Skin of body (tissue), 2 donors: ENCODE data around the gene SLC15A4. TPM values are rescaled to one million over a fixed set of nuclear protein-coding genes. Genes with fewer than 3 reads are reported as not detected.
"Not testable (repeated sequence)": the region's sequence is repeated elsewhere in the genome, so short reads cannot be mapped to it uniquely, and the experiment has no call there.

Source experiments
- DNase-seq: peaks from one replicate; lab custom pipeline; 2025; lab: John Stamatoyannopoulos, UW
- total RNA-seq: library from RNA; depleted of rRNA; stranded (reverse); fragments of >200 nt; gene quantifications from one replicate; pipeline ENCODE4 v1.2.3, GENCODE V29; 2014

The SLC15A4 gene
- total RNA-seq, 1 donor from 2014 or later: 28.3 TPM

DNA sequence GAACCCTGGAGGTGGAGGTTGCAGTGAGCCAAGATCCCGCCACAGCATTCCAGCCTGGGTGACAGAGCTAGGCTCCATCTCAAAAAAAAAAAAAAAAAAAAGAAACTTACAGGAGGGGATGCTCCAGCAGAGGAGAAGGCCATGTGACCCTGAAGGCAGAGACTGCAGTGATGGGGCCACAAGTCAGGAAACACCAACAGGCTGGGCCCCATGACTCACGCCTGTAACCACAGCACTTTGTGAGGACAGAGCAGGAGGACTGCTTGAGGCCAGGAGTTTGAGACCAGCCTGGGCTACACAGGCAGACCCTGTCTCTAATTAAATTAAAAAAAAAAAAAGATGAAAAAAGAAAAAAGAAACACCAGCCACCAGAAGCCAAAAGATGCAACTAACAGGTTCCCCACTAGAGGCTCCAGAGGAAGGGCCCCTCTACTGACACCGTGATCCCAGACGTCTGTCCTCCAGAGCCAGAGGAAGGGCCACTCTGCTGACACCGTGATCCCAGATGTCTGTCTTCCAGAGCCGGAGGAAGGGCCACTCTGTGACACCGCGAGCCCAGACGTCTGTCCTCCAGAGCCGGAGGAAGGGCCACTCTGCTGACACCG is 20.4 kb upstream of the SLC15A4 start:
- DNase-seq: no peak

DNA sequence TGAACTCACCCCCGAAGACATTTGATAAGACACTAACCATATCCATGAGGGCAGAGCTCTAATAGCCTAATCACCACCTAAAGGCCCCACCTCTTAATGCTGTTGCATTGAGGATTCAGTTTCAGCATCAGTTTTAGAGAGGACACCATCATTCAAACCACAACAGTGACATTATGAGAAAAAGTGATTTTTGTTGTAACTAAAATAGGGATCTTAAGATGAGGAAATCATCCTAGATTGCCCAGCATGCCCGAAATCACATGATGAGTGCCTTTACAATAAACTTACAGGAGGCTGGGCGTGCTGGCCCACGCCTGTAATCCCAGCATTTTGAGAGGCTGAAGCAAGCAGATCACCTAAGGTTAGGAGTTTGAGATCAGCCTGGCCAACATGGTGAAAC is 19.8 kb upstream of the SLC15A4 start:
- DNase-seq: no peak

DNA sequence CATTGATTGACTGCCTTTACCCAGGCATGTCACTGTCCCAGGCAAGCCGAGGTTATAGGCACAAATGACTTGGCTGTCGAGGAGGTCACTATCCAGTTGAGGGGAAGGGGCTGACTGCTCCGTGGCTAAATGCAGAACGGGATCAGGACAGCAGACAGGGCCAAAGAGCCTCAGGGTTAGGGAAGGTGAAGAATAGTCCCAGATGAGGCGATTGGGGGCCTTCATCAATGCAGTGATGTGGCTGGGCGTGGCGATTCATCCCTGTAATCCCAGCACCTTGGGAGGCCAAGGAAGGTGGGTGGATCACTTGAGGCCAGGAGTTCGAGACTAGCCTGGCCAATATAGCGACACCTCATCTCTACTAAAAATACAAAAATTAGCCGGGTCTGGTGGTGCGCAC is 18.8 kb upstream of the SLC15A4 start:
- no peak for DNase-seq

DNA sequence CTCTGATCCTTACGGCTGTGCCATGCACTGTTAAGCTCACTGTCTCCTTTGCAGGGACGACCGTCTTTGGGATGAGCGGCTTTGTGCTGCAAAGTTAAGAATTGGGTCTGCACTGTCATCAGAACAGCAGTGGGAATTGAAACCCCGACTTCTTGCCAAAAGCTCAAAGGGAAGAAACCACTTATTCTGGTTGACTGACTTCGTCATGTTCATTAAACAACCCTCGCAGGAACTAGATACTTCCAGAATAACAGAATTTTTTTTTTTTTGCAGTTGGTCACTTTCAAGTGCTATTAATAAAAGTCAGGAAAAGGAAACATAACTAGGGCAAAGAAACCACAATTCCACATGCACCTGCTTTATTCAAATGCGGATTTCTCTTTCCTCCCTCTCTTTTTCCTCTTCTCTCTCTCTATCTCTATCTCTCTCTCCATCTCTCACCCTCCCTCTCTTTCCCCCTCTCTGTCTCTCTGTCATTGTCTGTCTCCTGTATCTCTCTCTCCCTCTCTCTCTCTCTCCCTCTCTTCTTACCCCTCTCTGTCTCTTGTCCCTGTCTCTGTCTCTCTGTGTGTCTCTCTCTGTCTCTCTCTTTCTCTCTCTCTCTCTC is 17.2 kb upstream of the SLC15A4 start:
- DNase-seq: no peak

DNA sequence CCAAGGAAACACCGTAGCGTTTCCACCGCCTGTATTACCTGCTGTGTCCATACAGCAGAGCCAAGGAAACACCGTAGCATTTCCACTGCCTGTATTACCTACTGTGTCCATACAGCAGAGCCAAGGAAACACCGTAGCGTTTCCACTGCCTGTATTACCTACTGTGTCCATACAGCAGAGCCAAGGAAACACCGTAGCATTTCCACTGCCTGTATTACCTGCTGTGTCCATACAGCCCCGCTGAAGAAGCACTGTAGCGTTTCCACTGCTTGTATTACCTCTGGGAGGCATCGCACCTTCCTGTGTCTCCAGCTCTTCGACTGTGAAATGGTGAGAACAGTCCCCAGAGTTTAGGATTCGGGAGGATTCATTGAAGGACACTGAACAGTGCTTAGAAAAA is 16.1 kb upstream of the SLC15A4 start:
- DNase-seq: not testable (repeated sequence)

DNA sequence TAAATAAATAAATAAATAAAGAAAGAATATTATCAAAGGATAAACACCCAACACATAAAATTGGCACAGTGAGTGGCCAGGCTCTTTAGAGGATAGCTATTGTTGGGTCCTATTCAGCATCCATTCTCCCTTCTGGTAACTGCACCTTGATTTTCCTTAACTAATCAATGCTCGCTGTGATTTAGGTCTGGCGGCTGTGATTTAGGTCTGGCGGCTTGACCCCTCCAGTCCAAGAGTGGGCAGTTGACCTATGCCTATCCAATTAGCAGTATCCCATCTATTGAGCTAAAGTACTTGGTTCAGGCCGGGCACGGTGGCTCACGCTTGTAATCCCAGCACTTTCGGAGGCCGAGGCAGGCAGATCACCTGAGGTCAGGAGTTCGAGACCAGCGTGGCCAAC is 9.7 kb upstream of the SLC15A4 start:
- no peak for DNase-seq

DNA sequence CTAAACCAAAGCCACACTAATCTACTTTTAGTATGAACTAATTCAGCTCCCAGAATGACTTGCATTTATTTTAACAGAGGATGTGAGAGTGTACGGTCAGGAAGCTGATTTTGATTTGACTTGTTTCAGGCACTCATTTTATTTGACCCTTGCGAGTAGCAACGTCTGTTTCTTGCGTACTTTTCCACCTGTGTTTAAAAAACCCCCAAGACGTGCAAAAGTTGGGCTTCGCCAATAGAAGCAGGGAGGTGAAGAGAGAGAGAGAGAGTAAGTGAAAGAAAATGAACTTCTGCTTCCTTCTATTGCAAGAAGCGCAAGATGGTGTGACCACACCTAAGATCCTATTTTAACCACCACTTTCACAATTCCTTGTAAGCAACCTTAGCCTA is 6.7 kb upstream of the SLC15A4 start:
- no peak for DNase-seq

DNA sequence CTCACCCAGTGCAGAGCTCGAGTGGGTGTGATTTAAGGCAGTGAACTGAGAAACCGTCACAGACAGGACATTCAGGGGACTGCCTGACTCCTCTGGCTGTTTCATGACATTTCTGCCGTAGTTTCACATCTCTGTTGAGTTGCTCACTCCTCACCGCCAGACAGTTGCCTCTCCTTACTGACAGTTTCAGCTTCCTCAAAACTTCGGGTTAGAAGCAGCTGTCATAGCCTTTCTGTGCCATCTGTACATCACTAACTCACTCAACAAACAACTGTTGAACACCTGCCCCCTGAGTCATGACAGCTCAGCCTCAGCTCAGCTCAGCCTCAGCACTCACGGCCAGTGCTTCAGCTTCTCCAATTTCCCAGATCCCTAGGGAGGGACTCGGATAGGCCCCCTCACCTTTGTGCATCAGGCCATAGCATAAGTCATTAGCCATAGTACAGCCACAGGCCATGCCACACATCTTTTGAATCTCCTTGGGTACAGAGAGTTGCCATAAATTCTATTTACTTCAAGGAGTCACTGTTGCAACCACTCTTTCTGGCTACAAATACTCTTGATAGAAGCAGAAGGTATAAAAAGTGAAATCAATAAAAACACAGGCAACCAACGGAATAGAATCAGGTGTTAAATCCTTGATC is 6.2 kb upstream of the SLC15A4 start:
- DNase-seq: no peak

DNA sequence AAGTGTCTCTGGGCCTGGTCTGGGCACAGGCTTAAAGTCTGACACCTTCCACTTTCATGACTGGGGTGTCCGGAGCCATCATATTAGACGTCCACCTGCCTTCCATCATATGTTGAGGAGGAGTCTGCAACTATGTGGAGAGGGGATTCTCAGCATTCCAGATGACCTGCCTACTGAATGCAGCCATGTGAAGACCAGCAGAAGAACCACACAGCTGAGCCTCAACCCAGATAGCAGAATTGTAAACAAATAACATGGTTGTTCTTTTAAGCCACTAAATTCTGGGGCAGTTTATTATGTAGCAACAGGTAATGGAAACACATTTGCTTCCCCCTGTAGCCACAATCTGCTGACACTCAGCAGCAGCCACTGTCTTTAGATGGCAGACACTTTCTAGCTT is 4.0 kb upstream of the SLC15A4 start:
- no peak for DNase-seq

DNA sequence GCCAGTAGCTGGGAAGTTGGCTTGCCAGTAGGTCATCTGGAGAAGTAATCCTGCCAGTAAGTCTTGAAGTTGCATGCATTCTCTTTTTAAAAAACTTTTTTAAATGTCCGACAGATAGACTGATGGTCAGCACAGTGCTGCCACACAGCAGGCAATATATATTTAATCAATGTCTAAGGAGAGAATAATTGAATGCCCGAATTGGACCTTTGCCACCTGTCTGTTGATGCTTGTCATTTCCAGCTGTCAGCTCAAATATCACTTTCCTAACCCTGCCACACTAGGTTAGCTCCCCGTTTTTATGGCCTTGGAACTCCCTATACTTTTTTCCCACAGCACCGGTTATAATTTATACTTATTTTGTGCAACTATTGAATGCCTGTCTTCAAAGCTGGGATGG is 2.1 kb upstream of the SLC15A4 start:
- no peak for DNase-seq

DNA sequence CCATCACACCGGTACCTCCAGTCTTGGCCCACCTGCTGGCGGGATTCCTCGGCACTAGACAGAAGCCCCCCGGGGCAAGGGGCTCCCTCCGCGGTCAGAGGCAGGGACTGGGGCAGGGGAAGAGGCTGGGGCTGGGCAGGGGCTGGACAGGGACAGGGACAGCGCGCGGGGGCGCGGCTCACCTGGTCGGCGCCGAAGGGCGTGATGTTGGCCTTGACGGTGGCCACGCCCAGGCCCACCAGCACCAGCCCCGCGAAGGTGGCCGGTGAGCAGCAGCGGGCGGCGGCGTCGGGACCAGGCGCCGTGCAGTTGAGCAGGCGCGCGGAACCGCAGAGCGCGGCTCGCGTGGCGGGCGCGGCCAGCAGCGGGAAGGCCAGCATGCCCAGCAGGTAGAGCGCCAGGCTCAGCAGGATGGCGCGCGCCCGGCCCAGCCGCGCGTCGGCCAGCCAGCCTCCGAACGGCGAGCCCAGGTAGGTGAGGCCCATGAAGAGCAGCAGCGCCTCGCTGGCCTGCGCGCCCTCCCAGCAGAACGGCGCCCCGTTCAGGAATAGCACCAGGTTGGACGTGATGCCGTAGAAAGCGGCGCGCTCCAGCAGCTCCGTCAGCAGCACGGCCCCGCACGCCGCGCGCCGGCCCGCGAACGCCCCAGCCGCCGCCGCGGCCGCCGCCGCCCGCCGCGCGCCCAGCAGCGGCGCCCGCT is 392 bp downstream of the SLC15A4 start:
- no peak for DNase-seq

DNA sequence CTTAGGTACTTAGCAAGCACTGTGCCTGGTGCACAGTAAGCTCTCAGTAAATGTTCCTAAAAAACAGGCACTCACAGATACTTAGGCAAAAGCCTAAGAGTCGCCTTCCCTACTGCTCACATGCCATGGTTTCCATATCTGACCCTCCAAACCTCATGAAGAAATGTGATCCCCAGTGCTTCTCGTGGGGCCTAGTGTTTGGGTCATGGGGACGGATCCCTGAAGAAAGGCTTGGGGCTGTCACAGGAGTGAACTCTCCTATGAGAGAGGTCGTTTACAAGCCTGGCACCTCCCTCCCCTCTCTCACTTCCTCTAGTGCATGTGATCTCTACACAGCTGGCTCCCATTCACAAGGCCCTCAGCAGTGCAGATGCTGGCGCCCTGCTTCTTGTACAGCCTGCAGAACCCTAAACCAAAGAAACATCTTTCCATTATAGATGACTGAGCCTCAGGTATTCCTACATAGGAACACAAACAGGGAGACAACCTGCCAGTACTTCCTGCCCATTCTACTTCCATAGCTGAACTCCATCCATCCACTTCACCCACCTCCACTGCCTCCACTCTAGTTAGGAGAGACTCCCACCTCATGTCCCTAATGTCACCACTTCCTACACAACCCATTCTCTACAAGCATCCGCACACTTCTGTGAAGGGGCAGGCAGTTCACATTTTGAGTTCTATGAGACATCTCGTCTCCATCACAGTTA is 2.9 kb downstream of the SLC15A4 start:
- peak; percentile 32 for DNase-seq

DNA sequence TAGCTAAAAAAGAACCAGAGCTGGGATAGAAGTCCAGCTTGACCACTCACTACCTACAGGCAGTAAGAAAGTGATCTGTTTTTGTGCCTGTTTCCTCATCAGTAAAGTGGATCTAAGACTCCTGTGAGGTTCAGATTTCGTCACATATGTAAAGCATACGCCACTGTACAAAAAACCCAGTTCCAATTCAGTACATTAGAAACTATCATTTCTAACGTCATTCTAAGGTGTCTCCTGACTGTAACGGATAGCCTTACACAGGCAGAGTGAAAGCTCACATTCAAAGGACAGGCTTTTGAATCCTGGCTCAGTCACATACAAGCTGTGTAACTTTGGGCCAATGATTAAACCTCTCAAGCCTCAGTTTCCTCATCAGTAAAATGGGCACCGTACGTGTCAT is 3.5 kb downstream of the SLC15A4 start:
- no peak for DNase-seq

DNA sequence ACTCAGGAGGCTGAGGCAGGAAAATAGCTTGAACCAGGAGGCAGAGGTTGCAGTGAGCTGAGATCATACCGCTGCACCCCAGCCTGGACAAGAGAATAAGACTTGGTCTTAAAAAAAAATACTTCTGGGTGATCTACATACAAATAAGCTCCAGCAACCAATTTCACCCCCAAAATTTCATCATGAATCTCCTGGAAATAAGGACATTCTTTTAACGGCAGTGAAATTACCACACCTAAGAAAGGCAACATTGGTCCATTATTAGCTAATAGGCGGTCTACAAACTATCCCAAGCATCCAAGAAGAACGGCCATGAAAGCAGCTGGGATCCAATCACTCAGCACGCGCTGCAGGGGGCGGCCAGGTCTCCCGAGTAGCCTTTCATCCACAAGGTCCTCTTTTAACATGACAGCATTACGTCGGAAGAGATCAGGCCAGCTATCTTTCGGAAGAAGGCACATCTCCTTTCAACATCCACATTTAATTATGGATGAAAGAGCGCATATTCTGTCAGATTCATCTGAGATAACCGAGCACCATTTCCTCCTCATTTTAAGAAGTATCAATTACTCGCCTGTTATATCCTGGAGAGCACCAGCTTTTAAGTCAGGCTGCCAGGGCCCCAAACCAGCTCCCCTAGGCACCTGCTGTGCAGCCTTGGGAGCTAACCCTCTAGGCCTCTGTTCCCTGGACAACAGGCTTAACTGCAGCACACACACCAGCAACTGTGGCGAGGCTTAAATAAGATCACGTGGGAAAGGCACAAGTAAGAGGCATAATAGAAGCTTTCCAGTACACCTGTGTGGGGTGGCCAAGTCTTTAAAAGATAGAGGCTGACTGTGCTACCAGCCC is 4.2 kb downstream of the SLC15A4 start:
- DNase-seq: no peak

DNA sequence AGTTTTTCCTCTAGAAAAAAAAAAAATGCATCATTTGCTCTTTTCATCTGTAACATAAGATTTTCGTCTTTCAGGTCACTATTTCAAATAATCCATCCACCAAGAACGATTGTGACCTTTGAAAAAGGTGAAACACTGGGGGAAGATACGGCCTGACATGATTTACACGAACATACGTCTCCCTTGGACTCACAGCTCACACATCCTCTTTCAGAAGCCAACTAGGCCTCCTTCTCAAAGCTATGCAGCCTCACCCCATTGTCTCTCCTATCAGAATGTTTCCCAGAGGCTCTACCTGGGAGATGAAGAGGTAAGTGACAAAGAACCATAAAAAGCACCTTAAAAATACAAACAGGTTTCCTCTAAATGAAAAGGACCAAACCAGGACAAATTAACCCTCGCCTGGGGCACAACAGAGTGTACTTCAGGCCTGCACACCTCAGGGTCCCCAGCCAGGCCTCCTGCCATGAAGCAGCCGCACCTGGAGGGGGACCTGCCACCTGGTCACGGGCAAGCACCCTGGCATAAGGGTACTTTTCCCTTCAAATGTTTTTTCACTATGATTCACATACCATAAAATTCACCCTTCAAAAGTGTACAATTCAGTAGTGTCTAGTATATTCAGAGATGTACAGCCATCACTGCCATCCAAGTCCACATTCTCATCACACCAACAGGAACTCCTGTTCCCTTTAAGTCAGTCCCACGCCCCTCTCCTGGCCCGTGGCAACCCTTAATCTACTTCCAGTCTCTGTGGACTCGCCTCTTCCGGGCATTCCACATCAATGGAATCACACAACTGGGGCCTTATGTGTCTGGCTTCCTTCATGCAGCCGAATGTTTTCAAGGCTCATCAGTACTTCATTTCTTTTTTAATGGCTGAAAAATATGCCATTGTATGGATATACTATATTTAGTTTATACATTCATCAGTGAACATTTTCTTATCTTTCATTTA is 5.4 kb downstream of the SLC15A4 start:
- no peak for DNase-seq

DNA sequence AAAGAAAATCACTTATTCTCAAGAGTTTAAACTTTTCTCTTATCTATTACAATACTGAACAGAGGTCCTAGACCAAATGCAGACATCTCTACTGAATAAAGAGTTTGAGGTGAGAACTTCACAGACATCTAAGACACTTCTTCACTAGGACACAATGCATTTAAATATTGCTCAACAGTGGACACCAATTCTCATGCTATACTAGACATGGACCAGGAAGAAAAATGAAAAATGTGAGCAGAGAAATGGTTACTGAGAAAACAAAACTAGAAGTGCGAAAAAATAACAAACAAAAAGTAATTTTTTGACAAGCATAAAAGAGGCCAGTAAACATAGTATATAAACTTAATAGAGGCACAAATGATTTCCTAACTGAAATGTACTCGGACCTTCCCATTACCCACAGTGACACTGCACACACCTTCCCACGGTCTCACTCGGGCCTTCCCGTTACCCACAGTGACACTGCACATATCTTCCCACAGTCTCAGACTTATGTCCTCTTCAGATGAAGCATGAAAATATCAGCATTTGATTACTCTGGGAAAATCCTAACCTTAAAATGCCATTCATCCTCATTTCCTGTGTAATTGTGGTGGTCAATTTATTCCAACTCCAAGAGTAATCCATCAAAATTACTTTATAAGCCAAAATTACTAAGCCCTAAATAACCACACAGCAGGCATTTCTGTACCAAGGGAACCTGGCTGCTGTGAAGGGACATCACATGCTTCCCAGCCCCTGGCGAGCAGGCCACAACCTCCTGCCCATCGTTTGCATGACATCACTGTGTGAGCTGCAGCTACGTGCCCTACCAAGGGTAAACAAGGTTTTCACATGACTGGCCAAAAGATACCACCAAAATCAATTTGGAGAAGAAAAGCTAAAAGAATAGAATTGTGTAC is 6.4 kb downstream of the SLC15A4 start:
- DNase-seq: no peak

DNA sequence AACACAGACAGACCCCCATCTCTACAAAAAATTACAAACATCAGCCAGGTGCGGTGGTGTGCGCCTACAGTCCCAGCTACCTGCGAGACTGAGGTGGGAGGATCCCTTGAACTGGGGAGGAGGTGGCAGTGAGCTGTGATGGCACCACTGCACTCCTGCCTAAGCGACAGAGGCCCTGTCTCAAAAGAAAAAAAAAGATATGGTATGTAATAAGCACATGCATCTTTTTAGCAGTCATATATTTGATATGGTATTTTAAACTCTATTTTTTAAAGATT is 7.2 kb downstream of the SLC15A4 start:
- DNase-seq: no peak

DNA sequence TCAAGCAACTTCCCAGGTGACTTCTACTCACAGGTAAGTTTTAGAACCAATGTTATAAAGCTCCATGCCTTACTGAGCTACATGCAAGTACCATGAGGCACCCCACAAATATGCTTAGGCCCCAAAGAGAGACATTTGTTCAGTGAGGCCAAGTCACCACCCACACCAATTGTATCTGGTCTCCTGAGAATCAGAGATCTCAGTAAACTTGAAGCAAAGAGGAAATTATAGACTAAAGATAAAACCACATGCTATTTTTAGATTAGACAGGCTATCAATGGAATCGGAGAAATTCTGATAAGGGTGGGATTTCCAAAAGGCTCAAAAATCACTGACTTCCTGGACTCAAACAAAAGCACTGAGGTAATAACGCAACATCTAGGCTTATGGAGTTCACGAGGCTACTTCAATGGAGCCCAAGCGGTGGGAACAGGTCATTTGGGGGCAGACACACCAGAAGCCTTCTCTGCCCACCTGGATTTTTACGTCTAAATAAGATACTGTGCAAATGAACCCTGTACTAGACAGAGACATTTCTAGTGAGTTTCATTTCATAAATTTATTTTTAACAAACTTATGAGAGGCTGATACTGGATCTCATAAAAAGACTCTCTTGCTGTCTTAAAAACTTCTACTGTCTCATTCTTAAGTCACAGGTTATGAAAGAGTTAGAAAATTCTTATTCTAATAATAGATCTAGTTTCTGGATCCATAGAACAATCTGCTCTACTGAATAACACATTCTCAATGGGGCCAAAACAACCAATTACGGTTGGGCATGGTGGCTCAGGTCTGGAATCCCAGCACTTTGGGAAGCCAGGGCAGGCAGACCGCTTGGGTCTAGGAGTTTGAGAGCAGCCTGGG is 7.7 kb downstream of the SLC15A4 start:
- DNase-seq: no peak
